Measurements from ENCODE around the gene RARG.

The RARG gene

DNA sequence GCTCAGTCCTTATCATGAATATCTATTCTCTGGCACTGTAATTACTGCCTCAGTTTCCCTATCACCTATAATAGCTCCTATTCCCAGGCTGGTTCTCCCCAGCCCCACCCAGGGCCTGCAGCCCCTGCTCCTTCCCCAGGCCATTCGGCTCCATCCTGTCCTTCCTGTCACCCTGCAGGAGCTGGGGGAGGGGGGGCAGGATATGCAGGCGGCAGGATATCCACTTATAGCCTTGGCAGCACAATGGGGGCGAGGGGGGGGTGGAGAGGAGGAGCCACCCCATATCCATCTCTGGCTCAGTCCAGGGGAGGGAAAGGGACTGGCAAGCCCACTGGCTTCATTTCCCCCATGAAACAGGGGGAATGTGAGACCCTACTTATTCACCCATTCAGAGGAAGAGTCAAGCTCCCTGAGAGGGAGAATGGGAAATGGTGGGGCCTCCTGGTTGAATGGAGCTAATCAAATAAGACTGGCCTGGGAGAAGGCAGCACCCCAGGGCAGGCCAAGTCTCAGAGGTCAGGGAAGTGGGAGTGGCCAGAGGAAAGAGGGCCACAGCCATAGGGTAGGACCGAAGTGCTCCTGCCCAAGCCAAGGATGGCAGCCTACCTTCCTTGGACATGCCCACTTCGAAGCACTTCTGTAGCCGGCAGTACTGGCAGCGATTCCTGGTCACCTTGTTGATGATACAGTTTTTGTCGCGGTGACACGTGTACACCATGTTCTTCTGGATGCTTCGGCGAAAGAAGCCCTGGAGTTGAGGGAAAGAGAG is 17.1 kb downstream of the RARG start:
- Histone ChIP-seq H3K79me2 (ENCODE audit: insufficient read depth, low read depth) (peaks cover 29% of the 10 kb centered on the region; the same call in 1 of the 2 replicates), H3K4me1 (ENCODE audit: low read depth, poor library complexity, severe bottlenecking) (peaks cover 65% of the 10 kb centered on the region), H3K27ac (no peak overlapping the region), H3K27me3 (ENCODE audit: insufficient read depth, low read depth) (no peaks in the 10 kb centered on the region), H3K4me3 (IDR thresholded peaks at IDR 0.05; ENCODE audit: insufficient read depth, low read depth, low read length) (no peak overlapping the region), H3K4me2 (no peak overlapping the region), H2AFZ (ENCODE audit: low read depth) (no peak overlapping the region), H4K20me1 (ENCODE audit: insufficient read depth) (no peaks in the 10 kb centered on the region), H3K9ac (no peak overlapping the region), H3K36me3 (ENCODE audit: insufficient read depth) (no peaks in the 10 kb centered on the region)
- TF ChIP-seq, protein P1, sequence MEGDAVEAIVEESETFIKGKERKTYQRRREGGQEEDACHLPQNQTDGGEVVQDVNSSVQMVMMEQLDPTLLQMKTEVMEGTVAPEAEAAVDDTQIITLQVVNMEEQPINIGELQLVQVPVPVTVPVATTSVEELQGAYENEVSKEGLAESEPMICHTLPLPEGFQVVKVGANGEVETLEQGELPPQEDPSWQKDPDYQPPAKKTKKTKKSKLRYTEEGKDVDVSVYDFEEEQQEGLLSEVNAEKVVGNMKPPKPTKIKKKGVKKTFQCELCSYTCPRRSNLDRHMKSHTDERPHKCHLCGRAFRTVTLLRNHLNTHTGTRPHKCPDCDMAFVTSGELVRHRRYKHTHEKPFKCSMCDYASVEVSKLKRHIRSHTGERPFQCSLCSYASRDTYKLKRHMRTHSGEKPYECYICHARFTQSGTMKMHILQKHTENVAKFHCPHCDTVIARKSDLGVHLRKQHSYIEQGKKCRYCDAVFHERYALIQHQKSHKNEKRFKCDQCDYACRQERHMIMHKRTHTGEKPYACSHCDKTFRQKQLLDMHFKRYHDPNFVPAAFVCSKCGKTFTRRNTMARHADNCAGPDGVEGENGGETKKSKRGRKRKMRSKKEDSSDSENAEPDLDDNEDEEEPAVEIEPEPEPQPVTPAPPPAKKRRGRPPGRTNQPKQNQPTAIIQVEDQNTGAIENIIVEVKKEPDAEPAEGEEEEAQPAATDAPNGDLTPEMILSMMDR (conservative IDR thresholded peaks at IDR 0.05; ENCODE audit: low read depth, low read length), result no peak

DNA sequence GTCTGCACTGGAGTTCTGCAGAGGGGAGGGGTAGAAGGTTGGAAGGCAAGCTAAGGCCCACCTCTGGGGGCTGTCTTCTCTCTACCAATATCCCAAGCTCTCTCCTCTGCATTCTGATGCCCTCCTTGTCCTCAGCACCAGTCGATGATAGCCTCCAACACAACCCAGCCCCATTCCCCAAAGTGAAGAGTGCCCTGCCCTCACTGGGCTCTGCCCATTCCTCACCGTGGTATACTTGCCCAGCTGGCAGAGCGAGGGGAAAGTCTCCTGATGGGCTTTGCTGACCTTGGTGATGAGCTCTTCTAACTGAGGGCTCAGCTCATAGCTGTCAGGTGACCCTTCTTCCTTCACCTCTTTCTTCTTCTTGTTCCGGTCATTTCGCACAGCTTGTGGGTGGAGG is 17.8 kb downstream of the RARG start:
- H3K27ac ChIP-seq, result no peak overlapping the region
- no peaks in the 10 kb centered on the region for H3K27me3 ChIP-seq (ENCODE audit: insufficient read depth, low read depth)
- peaks cover 22% of the 10 kb centered on the region; the same call in 1 of the 2 replicates for H3K79me2 ChIP-seq (ENCODE audit: insufficient read depth, low read depth)
- H3K4me2 ChIP-seq, result no peak overlapping the region
- H3K36me3 ChIP-seq (ENCODE audit: insufficient read depth), result no peaks in the 10 kb centered on the region
- no peaks in the 10 kb centered on the region for H4K20me1 ChIP-seq (ENCODE audit: insufficient read depth)
- TF ChIP-seq, protein P1 (conservative IDR thresholded peaks at IDR 0.05; ENCODE audit: low read depth, low read length), result no peak
- H2AFZ ChIP-seq (ENCODE audit: low read depth), result no peak overlapping the region
- no peak overlapping the region for H3K4me3 ChIP-seq (IDR thresholded peaks at IDR 0.05; ENCODE audit: insufficient read depth, low read depth, low read length)
- H3K9ac ChIP-seq, result no peak overlapping the region
- H3K4me1 ChIP-seq (ENCODE audit: low read depth, poor library complexity, severe bottlenecking), result peaks cover 65% of the 10 kb centered on the region

DNA sequence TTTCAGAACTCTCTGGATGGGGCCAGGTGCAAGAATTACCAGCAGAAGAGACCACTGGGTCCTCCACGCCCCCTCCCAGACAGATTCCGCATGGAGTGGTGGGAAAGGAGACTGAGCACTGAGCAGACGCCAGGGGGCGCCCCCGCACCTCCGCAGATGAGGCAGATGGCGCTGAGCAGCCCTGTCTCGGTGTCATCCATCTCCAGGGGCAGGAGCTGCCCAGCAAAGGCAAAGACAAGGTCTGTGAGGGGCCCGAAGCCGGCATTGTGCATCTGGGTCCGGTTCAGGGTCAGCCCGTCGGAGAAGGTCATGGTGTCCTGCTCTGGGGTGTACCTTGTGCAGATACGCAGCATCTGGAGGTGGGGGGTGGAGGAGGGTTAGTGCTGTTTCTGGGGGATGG is 18.7 kb downstream of the RARG start:
- TF ChIP-seq, protein P1 (conservative IDR thresholded peaks at IDR 0.05; ENCODE audit: low read depth, low read length), result peak; percentile 100
- no peak overlapping the region for H3K9ac ChIP-seq
- H4K20me1 ChIP-seq (ENCODE audit: insufficient read depth), result no peaks in the 10 kb centered on the region
- H3K27ac ChIP-seq, result no peak overlapping the region
- H3K27me3 ChIP-seq (ENCODE audit: insufficient read depth, low read depth), result no peaks in the 10 kb centered on the region
- peaks cover 68% of the 10 kb centered on the region for H3K4me1 ChIP-seq (ENCODE audit: low read depth, poor library complexity, severe bottlenecking)
- H3K4me3 ChIP-seq (IDR thresholded peaks at IDR 0.05; ENCODE audit: insufficient read depth, low read depth, low read length), result no peak overlapping the region
- H2AFZ ChIP-seq (ENCODE audit: low read depth), result no peak overlapping the region
- peaks cover 24% of the 10 kb centered on the region; the same call in 1 of the 2 replicates for H3K79me2 ChIP-seq (ENCODE audit: insufficient read depth, low read depth)
- H3K36me3 ChIP-seq (ENCODE audit: insufficient read depth), result no peaks in the 10 kb centered on the region
- peak overlapping the region; percentile 24; the same call in 1 of the 2 replicates for H3K4me2 ChIP-seq

DNA sequence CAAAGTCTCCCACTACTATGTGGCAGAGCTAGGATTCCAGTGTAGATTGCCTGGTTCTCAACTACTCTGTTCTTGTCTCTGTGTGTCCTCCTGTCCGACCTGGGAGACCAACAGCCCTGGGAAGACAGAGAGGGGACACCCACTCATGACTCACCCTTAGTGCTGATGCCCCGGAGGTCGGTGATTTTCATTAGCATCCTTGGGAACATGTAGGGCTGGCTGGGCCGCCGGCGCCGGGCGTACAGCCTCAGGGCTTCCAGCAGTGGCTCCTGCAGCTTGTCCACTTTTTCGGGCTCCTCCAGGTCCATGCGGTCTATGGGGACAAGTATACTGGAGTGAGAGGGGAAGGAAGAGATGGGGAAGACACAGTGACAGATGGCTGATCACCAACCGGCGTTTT is 19.1 kb downstream of the RARG start:
- TF ChIP-seq, protein P1 (conservative IDR thresholded peaks at IDR 0.05; ENCODE audit: low read depth, low read length), result no peak
- H3K36me3 ChIP-seq (ENCODE audit: insufficient read depth), result no peaks in the 10 kb centered on the region
- peaks cover 68% of the 10 kb centered on the region for H3K4me1 ChIP-seq (ENCODE audit: low read depth, poor library complexity, severe bottlenecking)
- peak overlapping the region; percentile 24; the same call in 1 of the 2 replicates for H3K4me2 ChIP-seq
- H3K27ac ChIP-seq, result no peak overlapping the region
- no peak overlapping the region for H3K4me3 ChIP-seq (IDR thresholded peaks at IDR 0.05; ENCODE audit: insufficient read depth, low read depth, low read length)
- H4K20me1 ChIP-seq (ENCODE audit: insufficient read depth), result no peaks in the 10 kb centered on the region
- H3K9ac ChIP-seq, result no peak overlapping the region
- H3K27me3 ChIP-seq (ENCODE audit: insufficient read depth, low read depth), result no peaks in the 10 kb centered on the region
- peaks cover 24% of the 10 kb centered on the region for H3K79me2 ChIP-seq (ENCODE audit: insufficient read depth, low read depth)
- no peak overlapping the region for H2AFZ ChIP-seq (ENCODE audit: low read depth)
